HL-60 (cell line): ENCODE data around the gene GAK.

Source experiments
- DNase-seq, 2 experiments: peaks; one replicate each; pipeline ENCODE4 v3.0.0-alpha.2; 2010 to 2020; ENCODE audit warnings: low read depth in 1 of 2, low spot score in 1 of 2
- H3K27ac ChIP-seq: fragments of 250-450 bp; sonication (Bioruptor Pico); replicated peaks from 2 replicates; pipeline ENCODE4 v1.5.1; 2020; ENCODE audit warnings: mild to moderate bottlenecking, moderate library complexity
- H3K27me3 ChIP-seq: fragments of 250-450 bp; sonication (Bioruptor Pico); 2 replicates; pipeline ENCODE4 v1.5.1; 2021; ENCODE audit warnings: mild to moderate bottlenecking, moderate library complexity; ENCODE audit not compliant: insufficient read depth, poor library complexity, severe bottlenecking
- H3K4me3 ChIP-seq: replicated peaks from 2 replicates; pipeline ENCODE4 v1.5.1; 2011; ENCODE audit warnings: mild to moderate bottlenecking, control low read depth, low read length; ENCODE audit not compliant: insufficient read depth
- GABPA ChIP-seq: IDR thresholded peaks from 2 replicates; pipeline ENCODE4 v1.6.1; 2012; ENCODE audit warnings: low read depth
- POLR2AphosphoS5 ChIP-seq: IDR thresholded peaks from 2 replicates; pipeline ENCODE4 v1.6.1; 2012; ENCODE audit warnings: low read depth
- SPI1 ChIP-seq: IDR thresholded peaks from 2 replicates; pipeline ENCODE4 v1.6.1; 2012; ENCODE audit warnings: low read depth, mild to moderate bottlenecking, borderline replicate concordance
- TF ChIP-seq, protein P1 (sequence below): IDR thresholded peaks from one replicate; pipeline ENCODE4 v1.5.1; 2011; ENCODE audit warnings: low read length, control low read depth, inconsistent platforms; ENCODE audit not compliant: insufficient read depth
- TF ChIP-seq, protein P2 (sequence below): IDR thresholded peaks from 2 replicates; pipeline ENCODE4 v1.6.1; 2012; ENCODE audit warnings: low read depth; ENCODE audit not compliant: insufficient replicate concordance

Gene GAK

DNA sequence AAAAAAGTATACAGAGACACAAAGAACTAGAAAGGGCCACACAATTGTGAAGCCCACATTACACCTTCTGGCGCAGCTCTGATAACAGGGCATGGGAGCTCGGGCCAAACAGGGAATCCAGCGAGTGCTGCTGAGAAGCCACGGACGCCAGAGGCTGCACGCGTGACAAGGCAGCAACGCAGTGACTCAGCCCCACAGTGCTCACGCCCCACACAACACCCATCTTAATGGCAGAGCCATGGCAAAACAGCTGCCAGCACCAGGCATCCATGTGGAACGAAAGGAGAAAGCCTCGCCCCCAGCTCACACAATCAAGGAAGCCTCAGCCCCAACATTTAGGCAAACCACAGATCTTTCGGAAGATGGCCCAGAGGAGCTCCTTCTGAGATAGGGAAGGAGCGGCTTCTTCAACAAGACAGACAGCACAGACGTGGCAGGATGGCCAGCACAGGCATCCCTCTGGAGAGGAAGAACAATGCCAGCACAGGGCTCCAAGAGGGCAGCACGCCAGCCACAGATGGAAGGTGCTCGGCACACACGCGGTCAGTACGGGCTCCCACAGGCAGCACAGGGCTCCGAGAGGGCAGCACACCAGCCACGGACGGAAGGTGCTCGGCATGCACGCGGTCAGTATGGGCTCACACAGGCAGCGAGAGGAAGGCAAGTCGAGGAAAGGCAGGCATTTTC, 33.1 kb downstream of the GAK start:
- TF ChIP-seq GABPA (no peak), POLR2AphosphoS5 (no peak), SPI1 (no peak)
- TF ChIP-seq, protein P1, sequence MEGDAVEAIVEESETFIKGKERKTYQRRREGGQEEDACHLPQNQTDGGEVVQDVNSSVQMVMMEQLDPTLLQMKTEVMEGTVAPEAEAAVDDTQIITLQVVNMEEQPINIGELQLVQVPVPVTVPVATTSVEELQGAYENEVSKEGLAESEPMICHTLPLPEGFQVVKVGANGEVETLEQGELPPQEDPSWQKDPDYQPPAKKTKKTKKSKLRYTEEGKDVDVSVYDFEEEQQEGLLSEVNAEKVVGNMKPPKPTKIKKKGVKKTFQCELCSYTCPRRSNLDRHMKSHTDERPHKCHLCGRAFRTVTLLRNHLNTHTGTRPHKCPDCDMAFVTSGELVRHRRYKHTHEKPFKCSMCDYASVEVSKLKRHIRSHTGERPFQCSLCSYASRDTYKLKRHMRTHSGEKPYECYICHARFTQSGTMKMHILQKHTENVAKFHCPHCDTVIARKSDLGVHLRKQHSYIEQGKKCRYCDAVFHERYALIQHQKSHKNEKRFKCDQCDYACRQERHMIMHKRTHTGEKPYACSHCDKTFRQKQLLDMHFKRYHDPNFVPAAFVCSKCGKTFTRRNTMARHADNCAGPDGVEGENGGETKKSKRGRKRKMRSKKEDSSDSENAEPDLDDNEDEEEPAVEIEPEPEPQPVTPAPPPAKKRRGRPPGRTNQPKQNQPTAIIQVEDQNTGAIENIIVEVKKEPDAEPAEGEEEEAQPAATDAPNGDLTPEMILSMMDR = no peak
- TF ChIP-seq, protein P2, sequence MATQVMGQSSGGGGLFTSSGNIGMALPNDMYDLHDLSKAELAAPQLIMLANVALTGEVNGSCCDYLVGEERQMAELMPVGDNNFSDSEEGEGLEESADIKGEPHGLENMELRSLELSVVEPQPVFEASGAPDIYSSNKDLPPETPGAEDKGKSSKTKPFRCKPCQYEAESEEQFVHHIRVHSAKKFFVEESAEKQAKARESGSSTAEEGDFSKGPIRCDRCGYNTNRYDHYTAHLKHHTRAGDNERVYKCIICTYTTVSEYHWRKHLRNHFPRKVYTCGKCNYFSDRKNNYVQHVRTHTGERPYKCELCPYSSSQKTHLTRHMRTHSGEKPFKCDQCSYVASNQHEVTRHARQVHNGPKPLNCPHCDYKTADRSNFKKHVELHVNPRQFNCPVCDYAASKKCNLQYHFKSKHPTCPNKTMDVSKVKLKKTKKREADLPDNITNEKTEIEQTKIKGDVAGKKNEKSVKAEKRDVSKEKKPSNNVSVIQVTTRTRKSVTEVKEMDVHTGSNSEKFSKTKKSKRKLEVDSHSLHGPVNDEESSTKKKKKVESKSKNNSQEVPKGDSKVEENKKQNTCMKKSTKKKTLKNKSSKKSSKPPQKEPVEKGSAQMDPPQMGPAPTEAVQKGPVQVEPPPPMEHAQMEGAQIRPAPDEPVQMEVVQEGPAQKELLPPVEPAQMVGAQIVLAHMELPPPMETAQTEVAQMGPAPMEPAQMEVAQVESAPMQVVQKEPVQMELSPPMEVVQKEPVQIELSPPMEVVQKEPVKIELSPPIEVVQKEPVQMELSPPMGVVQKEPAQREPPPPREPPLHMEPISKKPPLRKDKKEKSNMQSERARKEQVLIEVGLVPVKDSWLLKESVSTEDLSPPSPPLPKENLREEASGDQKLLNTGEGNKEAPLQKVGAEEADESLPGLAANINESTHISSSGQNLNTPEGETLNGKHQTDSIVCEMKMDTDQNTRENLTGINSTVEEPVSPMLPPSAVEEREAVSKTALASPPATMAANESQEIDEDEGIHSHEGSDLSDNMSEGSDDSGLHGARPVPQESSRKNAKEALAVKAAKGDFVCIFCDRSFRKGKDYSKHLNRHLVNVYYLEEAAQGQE = no peak
- DNase-seq = no peak
- no peak overlapping the region for H3K4me3 ChIP-seq
- H3K27ac ChIP-seq = no peak overlapping the region
- H3K27me3 ChIP-seq = no peaks in the 10 kb centered on the region

DNA sequence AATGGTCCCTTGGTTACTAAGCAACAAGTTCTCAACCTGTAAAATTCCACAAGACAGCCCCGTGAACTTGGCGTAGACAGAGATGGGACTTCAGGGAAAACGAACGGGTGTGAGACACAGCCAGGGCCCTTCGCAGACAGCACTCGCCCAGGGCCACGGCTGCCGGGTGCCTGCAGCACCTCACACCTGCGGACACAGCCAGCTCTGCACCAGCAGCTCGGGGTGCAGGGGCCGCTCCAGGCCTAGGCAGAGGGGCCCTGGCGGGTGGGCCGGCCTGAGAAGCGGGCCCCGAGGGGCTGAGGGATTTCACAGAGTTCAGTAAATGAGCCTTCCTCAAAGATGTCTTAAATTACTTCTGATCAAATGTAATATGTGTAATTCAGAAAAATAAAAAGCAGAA, 34.0 kb downstream of the GAK start:
- TF ChIP-seq GABPA (no peak), POLR2AphosphoS5 (no peak), SPI1 (no peak)
- TF ChIP-seq, protein P1 = no peak
- TF ChIP-seq, protein P2 = no peak
- no peak for DNase-seq
- H3K4me3 ChIP-seq = no peak overlapping the region
- no peak overlapping the region for H3K27ac ChIP-seq
- H3K27me3 ChIP-seq = no peaks in the 10 kb centered on the region

DNA sequence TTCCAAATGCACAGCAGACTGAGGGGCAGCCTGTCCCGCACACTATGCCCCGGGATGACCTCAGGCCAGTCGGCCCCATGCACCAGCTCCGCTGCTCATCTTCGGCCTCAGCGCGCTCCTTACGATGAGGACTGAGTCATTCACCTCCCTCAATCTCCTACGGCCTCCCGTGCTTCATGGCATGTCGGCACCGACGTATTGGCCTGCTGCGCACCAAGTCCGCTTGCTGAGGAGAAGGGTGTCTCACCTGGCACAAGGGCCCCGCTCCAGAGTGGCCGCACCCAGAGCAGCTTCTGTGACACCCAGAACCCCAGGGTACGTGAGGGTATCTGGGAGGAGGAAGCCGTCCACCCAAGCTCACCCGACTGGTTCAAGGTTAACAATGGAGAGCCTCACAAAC, 35.5 kb downstream of the GAK start:
- TF ChIP-seq, protein P2 = no peak
- TF ChIP-seq, protein P1 = no peak
- TF ChIP-seq POLR2AphosphoS5 = no peak
- no peak for TF ChIP-seq SPI1
- no peak for TF ChIP-seq GABPA
- Histone ChIP-seq H3K27ac (no peak overlapping the region), H3K27me3 (no peaks in the 10 kb centered on the region), H3K4me3 (no peak overlapping the region)
- no peak for DNase-seq
